Stimulated activated CD8-positive, alpha-beta memory T cell treated with anti-CD3 and anti-CD28 coated beads, Interleukin-15, amount 100 ng/mL, for 48 hours (primary cell): ENCODE measurements around the gene CALML4.
A peak's percentile ranks its signal among the peaks of the same experiment; 100 is the strongest.
"Not testable (repeated sequence)": the region's sequence is repeated elsewhere in the genome, so short reads cannot be mapped to it uniquely, and the experiment has no call there.

Source experiments
- DNase-seq, 2 donors: peaks; one replicate each; pipeline ENCODE4 v3.0.0-alpha.2; 2020; ENCODE audit warnings: low read depth in 2 of 2

Gene CALML4, protein sequence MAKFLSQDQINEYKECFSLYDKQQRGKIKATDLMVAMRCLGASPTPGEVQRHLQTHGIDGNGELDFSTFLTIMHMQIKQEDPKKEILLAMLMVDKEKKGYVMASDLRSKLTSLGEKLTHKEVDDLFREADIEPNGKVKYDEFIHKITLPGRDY

DNA sequence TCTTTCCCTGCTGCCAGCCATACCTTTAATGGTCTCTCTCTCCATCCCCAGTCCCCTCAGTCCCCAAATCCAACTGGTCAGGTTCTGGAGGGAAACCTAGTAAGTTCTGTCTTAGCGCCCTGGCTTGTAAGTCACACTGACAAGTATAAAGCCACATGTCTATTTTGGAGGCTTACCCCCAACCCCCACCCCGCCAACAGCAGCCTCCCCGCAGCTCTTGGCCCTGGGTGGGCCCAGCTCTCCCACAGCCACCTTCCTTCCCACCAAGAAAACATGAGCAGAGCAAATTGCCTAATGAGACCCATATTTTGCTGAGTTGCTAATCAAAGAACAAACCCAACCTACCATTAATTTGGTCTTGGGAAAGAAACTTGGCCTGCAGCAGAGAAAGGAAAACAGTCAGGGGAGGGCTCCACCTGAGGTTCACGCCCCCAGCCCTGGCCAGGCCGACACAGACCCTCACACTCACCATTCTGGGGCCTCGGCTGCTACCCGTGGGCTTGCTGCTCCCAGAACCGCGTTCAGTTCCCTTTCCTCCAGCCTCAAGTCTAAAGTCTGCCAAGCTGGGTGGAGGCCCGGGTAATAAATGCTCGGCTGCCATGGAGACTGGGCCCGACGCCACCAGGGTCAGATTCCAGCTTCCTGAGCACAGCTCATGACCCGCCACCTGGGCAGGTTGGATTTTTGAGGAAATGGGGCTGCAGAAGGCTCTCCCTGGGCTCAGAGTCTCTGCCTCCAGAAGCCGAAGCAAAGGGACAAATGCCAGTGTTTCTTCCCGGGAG lies at the start of gene CALML4:
Gene CALML4, minus strand, starts transcription at position 557 of the 782 bp plus-strand sequence. Its CDS starts 85 bp downstream, at position 472.
- no peak for DNase-seq

DNA sequence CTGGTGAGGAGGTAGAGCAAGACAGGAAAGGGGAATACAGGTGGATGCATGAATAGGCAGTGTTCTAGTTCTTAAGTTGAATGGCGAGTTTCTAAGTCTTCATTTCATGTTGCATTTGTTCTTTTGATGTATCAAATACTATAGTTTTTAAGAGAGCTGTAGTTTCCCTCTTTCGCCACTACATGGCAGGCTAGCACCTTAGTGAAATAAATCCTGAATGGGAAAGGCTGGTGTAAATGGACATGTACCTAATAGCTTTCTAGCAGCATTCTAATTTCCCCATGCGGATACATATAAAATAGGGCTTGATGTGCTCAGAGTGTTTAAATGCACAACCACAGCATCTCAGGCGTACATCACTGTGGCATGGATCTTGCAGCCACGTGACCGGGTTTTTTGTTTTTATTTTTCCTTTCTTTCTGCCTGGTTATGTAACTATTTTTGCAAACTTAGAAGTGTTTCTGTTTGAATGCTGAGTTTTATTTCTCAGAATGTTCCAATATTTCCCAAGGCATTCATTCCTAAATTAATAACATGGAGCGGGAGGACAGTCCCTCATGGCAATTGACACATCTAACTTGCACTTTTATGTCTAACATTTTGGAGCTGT lies 47.9 kb upstream of the CALML4 start:
- DNase-seq, result no peak

DNA sequence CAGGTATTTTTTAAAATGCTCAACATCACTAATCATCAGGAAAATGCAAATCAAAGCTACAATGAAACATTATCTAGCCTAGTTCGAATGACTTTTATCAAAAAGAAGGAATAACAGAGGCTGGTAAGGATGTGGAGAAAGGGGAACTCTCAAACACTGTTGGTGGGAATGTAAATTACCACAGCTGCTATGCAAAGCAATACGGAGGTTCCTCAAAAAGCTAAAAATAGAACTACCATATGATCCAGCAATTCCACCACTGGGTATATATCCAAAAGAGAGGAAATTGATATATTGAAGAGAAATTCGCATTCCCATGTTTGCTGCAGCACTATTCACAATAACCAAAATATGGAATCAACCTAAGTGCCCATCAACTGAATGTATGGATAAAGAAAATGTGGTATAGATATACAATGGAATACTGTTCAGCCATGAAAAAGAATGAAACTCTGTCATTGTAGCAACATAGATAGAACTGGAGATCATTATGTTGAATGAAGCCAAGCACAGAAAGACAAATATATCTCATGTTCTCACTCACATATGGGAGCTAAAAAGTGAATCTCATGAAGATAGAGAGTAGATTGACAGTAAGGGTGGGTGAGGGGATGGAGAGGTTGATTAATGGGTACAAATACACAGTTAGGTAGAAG lies 44.1 kb upstream of the CALML4 start:
- DNase-seq, result no peak

DNA sequence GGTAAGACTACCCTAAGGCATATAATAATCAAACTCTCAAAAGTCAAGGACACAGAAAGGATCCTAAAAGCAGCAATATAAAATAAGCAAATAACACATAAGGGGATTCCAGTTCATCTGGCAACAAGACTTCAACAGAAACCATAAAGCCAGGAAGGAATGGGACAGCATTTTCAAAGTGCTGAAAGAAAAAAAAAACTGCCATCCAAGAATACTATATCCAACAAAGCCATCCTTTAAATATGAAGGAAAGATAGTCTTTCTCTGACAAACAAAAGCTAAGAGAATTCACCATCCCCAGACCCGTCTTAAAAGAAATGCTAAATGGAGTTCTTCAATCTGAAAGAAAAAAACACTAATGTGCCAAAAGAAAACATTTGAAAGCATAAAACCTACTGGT lies 39.1 kb upstream of the CALML4 start:
- no peak for DNase-seq

DNA sequence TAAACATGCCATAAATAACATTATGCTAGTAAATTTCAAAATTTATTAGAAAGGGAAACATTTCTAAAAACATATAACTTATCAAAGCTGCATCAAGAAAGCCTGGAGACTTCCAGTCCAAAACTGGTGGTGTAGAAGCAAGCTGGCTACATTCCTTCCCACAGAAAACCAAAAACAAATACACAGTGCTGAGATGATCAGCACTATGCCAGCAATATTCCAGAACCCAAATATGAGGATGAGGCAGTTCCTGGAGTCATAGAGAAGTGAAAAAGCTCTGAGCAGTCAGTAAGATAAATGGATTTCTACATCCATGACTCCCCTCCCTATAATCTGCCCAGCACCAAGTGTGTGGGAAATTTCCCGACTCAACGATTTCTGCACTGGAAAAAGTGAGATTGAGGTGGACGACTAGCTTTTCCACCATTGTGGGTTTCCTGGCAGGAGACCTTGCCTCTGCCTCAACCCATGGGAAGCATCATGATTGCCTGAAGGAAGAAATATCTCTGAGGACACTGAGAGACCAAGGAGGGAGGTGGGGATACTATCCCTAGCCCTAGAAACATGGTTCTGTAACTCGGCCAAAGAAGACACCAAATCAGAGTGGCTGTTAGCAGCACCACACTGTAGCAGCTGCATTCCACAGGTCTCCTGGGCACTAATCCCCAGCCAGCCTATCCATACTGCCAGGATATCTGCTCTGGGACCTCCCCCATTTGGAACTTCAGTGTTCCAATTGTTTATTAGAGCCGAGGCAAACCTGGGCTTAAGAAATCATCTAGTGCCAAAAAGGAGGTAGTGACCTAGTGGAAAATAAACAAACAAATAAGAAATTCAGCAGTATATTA lies 36.2 kb upstream of the CALML4 start:
- no peak for DNase-seq

DNA sequence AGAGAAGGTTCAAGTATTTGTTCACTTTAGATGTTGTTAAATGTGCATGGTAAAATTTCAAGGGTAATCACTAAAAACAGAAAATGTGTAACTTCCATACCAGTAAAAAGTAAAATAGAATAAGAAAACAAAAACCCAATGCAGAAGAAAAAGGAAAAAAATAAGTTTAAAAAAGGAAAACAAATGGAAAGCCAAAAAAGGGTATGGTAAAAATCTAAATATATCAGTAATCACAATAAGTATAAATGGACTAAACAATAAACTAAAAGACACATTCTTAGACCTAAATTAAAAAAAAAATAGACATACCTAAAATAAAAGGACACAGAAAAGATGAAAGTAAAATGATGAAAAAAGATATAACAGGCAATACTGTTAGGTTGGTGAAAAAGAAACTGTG lies 33.9 kb upstream of the CALML4 start:
- DNase-seq, result no peak

DNA sequence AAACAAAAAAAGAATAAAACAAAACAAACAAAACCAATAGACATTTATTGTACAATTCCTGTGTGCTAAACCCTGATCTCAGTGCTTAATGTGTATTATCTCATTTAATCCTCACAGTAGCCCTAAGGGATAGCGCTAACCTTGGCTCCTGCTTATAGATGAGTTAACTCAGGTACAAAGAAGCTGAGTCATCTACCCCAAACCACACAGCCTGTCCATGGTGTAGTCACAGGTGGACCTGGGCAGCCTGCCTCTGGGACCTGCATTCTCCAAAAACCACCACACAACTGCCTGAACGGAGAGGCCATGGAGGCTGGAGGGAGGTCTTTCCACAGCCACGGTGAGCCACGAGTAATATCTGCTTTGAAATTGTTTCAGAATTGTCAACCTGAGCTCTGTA lies 29.9 kb upstream of the CALML4 start:
- DNase-seq, result no peak

DNA sequence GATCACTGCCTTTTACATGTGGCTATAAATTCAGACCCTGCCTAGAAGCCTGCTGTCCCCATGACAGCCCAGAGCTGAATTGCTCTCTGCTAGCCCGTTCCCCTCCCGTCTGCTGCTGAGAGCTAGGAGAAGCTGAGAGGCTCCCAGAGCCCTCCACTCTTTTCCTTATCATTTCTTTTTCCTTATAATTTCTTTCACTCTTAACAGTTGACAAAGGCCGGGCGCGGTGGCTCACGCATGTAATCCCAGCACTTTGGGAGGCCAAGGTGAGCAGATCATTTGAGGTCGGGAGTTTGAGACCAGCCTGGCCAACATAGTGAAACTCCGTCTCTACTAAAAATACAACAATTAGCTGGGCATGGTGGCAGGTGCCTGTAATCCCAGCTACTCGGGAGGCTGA lies 29.4 kb upstream of the CALML4 start:
- not testable (repeated sequence) for DNase-seq

DNA sequence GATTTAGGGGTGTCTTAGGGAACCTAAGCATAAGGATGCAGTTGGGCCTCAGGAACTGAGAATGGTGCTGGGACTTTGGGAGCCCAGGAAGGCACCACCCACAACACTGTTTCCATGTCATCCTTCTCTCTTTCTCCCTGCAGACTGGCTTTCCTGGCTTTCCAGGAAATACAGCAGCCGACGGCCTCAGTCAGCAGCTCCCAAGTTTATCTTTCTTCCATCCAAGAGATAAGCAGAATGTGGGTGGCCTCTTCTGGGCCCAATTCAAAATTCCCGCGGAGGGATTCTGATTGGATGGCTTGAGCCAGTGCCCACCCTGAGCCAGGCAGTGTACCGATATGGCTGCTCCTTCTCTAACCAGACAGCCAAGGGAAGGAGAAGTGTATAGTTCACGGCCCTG lies 28.9 kb upstream of the CALML4 start:
- DNase-seq, result no peak

DNA sequence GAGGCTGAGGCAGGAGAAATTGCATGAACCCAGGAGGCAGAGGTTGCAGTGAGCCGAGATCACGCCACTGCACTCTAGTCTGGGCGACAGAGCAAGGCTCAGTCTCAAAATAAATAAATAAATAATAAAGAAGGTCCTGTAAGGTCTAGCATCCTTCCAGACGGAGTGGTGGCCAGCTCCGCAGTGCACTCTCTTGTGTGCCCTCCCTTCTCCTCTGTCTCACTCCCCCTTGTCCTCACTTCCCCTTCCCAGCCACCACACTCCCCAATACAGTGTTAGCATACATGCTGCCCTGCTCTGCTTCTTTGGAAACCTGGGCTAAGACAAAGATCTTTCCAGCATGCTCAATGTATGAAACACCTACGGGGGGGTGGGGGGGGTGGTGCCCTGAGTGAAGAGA lies 27.8 kb upstream of the CALML4 start:
- no peak for DNase-seq

DNA sequence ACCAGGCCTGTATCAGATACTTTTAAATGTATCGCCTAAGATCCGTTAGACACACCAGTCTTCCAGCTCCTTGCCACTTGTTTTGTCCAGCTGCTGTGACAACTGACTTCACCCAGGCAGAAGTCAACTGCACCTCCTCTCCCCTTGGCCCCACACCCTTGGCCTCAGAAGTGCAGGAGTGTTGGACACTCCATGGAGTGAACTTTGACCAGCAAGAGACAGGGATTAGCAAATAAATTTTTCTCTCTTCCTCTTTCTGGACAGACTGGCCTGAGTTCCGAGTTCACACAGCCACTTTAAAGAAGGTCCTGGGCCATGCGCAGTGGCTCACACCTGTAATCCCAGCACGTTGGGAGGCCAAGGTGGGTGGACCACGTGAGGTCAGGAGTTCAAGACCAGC lies 27.3 kb upstream of the CALML4 start:
- DNase-seq, result no peak

DNA sequence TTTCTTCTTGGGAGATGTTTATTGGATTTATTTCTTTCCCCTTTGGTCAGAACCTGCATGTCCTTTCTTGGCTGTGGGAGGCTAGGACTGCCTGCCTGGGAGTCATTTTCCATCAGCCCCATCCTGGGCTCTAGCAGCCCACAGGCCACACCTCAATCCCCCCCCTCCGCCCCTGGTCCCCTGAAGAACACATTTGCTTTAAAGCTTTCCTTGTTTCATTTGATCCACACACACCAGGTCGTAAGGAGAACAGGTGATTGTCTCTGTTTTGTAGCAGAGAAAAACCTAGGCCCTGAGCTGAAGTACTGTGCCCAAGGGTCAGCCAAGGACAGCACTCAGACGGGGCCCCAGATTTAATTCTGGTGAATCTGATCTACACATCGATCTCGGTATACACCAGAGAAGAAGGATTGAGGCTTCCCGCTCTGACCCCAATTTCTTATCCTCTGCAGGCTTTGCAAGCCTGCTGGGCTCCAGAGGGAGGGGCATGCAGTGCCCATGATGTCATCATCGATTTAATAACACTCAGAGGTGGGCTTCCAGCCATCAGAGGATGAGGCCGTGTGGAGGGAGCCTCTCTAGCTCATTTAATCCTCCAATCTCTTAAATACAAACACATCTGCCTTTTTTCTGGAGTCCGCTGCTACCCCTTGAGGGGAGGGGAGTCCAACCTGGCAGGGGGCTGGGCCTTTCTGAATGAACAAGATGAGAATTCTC lies 26.1 kb upstream of the CALML4 start:
- DNase-seq, result no peak

DNA sequence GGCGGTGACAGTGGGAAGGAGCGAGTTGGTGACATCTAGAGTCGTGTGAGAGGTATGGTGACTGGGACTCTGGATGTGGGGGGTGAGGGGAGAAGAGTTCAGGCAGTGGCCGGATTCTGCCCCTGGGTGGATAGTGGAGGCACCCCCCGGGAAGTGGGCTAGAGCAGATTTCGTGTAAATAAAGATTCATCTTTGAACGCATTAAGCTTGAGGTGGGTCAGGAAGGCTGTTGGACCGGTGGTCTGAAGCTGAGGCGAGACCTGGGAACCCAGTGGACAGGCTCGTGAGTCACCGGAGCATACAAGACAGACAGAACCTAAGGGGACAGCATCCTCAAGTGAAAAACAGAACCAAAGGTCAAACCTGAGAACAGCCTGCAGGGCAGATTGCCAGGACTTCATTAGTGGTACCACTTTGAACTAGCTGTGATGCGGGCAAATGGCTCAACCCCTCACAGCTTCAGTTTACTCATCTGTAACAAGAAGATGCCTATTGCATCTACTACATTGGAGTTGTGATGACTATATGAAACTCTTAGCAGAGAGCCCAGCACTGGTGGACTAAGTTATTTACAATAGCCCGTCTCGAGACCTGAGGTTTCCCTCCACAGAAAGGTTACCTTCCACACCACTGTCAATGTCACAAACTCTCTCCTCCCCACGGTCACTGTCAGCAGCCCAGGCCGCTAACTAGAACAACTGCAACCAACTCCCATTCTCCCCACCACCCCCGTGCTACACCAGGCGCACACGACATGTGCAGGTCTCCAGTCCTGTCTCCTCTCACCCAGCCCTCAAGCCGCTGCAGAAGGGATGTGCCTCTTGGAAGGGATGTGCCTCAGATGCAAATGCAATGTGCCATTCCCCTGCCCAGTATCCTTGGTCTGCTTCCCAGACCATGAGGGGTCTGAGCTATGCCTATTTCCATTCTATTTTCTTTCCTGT lies 25.3 kb upstream of the CALML4 start:
- no peak for DNase-seq

DNA sequence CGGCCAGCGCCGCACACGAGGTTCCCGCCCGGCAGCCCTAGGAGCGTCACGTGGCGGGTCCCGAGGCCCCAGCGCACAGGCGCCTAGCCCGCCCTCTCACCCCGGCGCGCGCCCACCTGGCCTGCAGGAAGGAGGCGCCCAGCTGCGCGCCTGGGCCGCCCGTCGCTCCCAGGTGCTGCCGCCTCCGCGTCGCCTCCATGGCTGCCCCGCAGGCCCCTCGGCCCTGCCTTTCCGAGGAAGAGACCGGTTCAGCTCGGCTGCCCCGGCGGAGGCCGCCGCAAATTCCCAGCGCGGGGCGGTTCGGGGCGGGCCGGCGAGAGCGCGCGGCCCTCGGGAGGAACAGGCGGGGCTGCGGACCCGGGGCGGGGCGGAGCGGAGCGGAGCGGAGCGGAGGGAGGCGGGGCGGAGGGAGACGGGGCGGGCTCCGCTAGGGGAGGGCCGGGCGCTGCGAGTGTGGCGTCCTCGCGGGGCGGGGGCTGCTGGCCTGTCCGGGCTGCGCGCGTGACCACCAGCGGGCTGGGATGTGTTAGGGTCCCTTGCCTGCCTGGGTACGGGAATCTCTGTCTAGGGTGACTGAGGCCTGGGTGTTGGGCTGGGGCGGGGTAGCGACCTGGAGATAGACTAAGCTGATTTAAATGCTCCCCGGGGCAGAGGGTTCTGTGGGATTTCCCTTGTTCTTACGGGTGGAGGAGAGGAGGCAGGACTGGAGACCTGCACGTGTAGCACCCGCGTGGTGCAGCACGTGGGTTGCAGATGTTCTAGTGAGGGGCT lies 24.4 kb upstream of the CALML4 start, which contains the start of gene CLN6:
Gene CLN6, minus strand, starts transcription at position 343 of the 771 bp plus-strand sequence. Its CDS starts 144 bp downstream, at position 199.
- peak; percentile 74 to 77 for DNase-seq

DNA sequence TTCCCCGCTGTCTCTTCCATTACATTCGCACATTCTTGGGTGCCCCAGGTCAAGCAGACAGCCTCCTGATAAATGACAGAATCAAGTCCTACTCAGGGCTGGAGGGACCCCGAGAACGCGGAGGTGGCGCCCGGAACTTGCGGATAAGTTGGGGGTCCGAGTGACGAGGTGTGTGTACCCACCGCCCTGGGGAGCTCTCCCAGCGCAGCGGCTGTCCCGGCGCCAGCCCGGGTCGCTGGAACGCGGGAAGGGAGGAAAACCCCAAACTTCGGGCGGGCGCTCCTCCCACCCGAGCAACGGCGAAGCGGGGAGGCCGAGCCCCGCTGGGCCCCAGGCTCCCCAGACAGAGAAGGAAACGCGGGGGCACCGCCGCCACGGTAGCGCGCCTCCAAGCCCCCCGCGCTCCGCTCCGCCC lies 23.8 kb upstream of the CALML4 start:
- DNase-seq, result no peak

DNA sequence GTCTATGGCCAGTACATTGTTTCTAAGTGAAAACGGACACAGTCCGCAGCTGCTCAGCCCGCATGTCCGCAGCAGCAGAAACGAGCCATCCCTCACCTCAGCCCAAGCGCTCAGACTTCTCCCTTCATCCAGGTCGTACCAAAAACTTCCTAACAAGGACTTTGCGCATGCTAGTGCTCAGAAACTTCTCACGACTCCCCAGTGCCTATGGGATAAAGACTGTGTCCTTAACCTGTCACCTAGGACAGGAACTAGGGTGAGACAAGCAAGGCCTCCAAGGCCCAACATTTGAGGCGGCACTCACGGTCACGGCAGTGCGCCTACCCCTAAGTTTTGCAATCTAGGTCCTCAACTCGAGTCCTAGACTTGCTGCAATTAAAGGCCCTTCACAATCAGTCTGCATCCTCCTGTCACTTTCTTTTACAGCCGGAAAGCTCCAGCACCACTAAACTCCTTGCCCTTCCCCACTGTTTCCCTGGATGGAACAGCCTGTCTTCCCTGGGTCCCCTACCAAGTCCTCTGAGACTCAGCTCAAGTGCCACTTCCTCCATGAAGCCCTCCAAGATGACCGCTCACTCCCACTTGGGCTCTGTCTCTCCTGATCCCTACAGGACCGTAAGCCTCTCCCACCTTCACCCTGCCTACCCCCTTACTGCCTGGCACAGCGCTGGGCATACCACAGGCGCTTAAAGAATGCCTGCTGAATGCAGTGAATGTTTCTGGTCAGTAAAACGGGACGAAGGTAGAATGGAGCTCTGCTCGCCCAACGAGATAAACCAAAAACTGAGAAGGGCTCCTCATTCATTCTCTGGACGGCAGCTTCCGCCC lies 23.2 kb upstream of the CALML4 start:
- no peak for DNase-seq

DNA sequence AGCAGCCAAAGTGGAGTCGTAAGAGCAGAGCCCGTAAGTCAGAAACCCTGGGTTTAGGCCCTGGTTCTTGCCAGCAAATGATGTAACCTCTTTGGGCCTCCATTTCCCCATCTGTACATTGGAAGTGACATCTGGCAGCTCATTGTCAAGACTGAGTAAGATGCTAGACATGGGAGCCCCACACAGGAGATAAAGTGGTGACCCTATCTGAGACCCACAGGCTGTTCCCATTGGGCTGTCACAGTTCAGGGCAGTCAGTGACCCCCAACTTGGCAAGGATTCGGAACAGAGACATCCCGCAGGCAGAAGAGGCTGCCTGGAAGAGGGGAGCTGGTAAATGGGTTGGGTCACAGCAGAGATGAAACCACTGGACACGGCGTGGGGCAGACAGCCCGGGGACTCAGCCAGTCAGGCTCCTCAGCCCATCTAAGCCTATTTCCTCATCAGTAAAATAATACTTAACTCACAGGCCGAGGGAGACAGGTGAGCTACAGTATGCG lies 22.6 kb upstream of the CALML4 start:
- no peak for DNase-seq

DNA sequence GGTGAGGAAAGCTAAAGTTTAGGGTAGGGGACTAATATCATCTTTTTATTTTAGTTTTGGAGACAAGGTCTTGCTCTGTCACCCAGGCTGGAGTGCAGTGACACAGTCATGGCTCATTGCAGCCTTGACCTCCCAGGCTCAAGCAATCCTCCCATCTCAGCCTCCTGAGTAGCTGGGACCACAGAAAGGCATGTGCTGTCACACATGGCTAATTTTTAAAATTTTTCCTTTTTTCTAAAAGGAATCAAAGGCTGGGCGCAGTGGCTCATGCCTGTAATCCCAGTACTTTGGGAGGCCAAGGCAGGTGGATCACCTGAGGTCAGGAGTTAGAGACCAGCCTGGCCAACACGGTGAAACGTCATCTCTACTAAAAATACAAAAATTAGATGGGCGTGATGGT lies 20.3 kb upstream of the CALML4 start:
- DNase-seq, result not testable (repeated sequence)
